Stimulated activated CD4-positive, alpha-beta T cell treated with anti-CD3 and anti-CD28 coated beads, Interleukin-15, amount 100 ng/mL, for 1 hour (primary cell): ENCODE data around the gene SMAD1.
"Not testable (repeated sequence)": the region's sequence is repeated elsewhere in the genome, so short reads cannot be mapped to it uniquely, and the experiment has no call there.

Experiments
- DNase-seq, 2 donors: peaks; one replicate each; pipeline ENCODE4 v3.0.0-alpha.2; 2020; ENCODE audit warnings: low read depth in 1 of 2, low spot score in 1 of 2

Gene SMAD1

DNA sequence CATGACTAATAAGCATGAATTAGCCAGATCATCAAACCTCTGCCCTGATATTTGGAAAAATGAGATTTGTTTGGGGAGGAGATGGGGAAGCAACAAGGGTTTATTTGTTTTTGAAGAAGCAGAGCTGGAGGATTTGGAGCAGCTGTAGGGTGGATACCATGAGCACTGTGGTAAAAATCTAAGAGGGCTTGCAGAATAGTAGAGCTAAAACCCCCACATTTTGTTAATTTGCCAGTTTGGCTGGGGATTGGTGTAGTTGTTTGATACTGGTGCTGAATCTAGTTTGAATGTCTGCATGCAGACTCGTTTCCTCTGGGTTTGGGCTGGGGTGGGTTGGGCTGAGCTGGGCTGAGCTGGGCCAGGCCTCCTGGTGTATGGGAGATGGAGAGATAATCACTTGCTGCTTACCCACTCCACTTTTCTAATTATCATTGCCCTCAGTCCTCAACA, 43.7 kb downstream of the SMAD1 start:
- DNase-seq = no peak

DNA sequence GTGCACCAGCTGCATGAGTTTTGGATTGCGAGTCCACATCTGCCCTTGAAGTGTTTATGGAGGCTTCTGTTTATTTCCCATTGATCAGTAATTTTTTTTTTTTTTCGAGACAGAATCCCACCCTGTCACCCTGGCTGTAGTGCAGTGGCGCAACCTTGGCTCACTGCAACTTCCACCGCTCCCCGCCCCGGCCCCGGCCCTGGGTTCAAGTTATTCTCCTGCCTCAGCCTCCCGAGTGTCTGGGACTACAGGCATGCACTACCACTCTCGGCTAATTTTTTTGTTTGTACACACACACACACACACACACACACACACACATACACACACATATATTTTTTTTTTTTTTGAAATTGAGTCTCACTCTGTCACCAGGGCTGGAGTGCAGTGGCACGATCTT, 46.1 kb downstream of the SMAD1 start:
- DNase-seq = no peak

DNA sequence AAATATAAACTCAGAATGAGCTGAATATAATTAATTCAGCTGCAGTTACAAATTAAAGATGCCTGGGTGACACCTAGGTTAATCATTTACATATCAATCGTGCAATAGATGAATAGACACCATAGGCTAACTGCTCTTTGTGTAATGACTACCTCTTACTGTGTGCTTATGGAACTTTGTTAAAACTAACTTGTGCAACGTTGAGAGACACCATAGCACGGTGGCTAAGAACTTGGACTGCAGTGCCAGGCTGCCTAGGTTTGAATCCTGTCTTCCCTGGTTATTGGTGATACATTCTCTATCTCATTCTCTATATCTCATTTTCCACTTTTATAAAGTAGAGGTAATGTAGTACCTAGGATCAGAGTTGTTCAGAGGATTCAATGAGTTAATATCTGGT, 46.9 kb downstream of the SMAD1 start:
- no peak for DNase-seq

DNA sequence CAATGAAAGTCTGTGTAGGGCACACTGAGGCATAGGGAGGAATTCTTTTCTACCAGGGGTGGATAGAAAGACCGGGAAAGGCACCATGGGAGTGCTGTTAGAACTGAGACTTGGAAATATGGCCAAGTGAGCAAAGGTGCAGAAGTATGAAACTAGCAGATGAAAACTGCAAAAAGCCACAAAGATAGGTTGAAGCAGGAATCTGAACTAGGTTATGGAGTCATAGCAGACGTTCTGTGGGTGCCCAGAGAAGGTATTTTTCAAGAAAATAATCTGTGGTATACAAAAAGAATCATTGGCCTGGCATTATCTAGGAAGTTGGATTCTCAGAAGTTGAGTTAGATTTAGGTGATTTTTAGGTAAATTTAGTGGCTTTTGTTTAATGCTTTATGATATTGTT, 48.5 kb downstream of the SMAD1 start:
- DNase-seq = no peak

GRCh38 chr4:145530662-145531061, 49.0 kb downstream of the SMAD1 start:
- DNase-seq = no peak

DNA sequence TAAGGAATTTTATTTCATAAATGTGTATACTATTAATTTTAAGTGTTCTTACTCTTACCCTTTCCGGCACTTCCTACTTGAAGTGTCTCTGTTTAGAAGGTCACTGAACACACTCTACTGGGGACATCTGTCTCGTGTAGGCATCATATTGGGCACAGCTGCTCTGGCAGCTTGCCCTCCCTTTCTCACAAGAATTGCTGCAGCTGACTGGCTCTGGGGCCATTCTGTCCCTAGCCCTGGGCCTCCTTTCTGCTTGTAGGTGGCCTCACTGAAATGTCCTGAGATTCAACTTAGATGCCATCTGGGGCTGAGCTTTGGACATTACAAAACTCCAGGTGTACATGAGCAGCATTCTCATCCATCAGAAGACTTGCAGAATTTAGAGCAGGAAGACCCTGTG, 49.6 kb downstream of the SMAD1 start:
- no peak for DNase-seq

GRCh38 chr4:145531859-145532258, 50.2 kb downstream of the SMAD1 start:
- no peak for DNase-seq

DNA sequence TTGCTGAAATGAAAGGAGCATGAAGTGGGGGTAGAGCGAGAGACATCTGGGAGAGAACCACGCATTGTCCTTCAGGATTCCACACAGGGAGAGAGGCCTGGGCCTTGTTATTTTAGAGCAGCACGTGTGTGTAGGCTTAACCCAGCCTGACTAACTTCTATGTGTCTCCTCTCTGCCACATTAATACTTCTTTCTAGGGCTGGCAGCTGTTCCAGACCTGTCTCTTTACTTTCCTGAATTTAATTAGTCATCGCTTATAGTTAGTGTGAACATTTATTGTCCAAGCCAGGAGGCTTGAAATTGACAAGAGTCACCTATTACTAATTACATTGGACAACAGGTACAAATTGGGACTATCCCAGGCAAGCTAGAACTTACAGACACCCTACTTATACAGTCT, 51.3 kb downstream of the SMAD1 start:
- DNase-seq = no peak

DNA sequence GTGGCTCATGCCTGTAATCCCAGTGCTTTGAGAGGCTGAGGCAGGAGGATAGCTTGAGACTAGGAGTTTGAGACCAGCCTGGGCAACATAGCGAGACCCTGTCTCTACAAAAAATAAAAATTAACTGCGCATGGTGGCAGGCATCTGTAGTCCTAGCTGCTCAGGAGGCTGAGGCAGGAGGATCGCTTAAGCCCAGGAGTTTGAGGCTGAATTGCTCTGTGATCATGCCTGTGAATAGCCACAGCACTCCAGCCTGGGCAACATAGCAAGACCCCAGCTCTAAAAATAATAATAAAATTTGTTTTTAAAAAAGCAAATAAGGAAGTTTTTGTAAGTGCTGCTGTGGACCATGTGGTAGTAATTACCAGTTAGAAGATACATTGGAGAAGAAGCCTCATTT, 51.8 kb downstream of the SMAD1 start:
- not testable (repeated sequence) for DNase-seq

DNA sequence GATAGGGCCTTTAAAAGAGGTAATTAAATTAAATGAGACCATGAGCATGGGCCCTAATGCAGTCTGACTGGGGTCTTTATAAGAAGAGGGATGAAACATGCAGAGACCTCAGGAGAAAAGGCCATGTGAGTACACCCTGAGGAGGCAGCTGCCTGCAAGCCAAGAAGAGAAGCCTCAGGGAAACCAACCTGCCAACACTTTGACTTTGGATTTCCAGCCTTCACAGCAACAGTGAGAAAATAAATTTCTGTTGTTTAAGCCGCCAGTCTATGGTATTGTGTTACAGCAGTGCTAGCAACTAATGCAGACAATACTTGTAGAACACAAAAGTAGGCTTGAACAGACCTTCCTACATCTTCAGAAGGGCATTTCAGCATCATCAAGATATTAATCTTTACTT, 52.3 kb downstream of the SMAD1 start:
- no peak for DNase-seq

DNA sequence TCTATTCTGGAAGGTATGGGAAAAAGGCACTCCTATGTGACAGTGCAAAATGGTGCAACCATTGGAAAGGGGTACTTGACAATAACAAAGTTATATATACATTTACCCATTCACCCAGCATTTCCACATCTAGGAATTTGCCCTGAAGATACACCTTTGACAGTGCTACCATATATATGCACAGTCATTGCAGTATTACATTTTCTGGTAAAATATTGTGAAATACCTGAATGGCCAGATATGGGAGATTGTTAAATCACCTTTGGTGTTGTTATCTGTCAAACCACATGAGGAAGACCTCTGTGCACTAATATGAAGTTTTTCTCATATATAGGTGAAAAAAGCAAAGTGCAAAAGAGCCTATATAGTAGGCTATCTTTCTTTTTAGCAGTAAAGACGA, 53.5 kb downstream of the SMAD1 start:
- DNase-seq = no peak

- DNase-seq = no peak
Observed at GRCh38 chr4:145536044-145536443, 54.4 kb downstream of the SMAD1 start.

- no peak for DNase-seq
Observed at GRCh38 chr4:145538596-145538995, 56.9 kb downstream of the SMAD1 start.

DNA sequence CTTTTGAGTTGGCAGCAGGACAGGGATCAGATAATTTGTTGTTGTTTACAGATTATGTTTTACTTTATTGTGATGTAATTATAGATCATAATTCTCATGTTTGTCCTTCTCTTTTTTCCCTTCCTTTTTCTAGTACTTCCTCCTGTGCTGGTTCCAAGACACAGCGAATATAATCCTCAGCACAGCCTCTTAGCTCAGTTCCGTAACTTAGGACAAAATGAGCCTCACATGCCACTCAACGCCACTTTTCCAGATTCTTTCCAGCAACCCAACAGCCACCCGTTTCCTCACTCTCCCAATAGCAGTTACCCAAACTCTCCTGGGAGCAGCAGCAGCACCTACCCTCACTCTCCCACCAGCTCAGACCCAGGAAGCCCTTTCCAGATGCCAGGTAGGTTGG, 58.0 kb downstream of the SMAD1 start:
- DNase-seq = no peak

- no peak for DNase-seq
Observed at GRCh38 chr4:145540235-145540634, 58.6 kb downstream of the SMAD1 start.

- no peak for DNase-seq
Observed at GRCh38 chr4:145541346-145541745, 59.7 kb downstream of the SMAD1 start.

- DNase-seq = no peak
Observed at GRCh38 chr4:145545031-145545430, 63.4 kb downstream of the SMAD1 start.

- DNase-seq = no peak
Observed at GRCh38 chr4:145545538-145546174, 64.0 kb downstream of the SMAD1 start.

DNA sequence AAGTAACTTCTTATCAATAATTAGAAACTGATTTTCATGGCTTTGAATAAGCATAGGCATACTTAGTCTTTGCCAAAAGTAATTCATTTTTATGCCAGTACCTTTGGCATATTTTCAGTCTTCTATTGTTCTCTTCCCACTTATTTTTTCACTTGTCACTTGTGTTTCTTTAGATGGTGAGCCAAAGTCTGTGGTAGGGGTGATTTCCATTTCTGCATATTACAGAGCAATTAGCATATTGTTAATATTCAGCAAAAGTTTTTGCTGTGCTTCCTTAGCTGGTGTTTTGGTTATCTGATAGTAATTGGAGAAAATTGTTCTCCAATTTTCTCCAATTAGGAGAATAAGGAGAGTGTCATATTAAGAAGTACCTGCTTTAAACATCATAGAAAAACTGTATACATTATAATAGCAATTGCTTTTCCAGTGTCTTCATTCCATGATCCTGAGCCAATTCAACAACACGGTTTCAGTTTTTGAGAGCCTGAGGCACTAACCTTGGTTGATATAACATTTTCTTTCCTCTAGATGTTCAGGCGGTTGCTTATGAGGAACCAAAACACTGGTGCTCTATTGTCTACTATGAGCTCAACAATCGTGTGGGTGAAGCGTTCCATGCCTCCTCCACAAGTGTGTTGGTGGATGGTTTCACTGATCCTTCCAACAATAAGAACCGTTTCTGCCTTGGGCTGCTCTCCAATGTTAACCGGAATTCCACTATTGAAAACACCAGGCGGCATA, 64.7 kb downstream of the SMAD1 start:
- no peak for DNase-seq

DNA sequence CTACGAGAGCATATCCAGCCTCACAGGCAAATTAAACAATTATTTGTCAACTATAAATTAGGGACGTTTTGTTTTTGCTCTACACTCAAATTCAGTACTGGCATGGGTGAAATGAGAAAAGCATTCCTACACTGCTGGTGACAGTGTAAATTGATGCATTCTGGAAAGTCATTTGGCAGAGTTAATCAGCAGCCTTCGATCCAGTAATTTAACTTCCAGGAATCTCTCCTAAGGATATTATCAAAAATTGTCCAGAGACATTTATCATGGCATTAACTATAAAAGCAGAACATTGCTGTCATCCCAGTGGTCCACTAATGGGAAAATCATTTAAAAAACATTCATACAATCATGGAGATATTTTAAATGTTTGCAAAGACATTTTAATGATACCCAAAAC, 70.0 kb downstream of the SMAD1 start:
- DNase-seq = no peak

DNA sequence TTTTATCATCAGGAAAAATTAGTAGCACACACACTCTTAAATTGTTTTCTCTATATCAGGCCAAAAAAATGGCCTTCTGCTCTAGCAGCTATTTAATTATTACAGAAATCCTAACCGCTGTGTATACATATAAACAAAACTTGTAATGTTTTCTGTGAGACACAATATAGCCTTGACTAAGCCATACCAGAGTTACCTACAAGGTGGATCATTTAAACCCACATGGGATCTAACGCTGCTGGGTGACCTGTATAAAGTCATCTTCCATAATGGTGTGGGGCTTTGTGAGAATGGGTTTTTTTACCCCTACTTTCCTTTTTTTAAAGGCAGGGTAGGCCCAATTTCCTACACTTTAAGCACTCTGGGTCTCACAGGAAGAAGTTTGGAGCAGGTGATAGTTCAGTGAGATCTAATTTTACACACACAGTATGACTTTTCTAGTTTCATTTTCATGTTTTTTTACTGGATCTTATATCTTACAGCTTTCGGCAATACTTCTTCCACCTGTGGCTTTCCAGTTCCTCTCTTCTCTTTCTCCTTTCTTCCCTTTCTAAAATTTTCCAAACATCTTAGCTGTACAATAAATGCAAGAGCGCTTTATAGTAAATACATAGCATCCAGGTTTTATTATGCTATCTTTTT, 70.6 kb downstream of the SMAD1 start:
- no peak for DNase-seq

GRCh38 chr4:145553375-145553774, 71.7 kb downstream of the SMAD1 start:
- DNase-seq = no peak
